NCI-H2107 (cell line): ENCODE measurements around the gene KIF7.

Source experiments
- DNase-seq: peaks from one replicate; lab custom pipeline; 2025; lab: John Stamatoyannopoulos, UW

The KIF7 gene

DNA sequence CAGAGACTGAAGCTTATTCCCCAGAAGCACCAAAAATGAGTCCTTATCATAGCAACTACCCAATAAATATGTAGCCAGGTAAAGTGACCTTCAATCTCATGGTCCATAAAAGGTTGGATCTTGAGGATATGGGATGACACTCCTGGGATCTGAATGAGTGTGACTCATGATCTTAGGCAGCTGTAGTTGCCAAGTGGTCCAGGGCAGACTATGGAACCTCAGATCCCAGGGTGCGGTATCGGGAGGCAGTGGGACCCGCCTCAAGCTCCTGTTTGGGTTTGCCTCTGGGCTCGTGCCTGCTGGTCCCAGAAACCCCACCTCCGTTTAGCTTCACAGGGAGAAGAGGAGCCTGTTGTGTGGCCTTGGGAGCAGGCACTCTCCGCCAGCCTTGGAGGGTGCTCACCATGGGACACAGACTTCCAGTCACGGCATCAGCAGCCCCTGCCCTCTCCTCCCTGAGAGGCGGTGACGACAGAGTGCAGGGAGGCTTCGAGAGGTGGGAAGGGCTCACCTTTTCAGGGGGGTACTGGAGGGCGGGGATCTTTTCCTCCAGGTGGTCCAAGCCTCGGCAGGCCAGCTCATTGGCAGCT lies 15.8 kb upstream of the KIF7 start:
- DNase-seq: no peak

DNA sequence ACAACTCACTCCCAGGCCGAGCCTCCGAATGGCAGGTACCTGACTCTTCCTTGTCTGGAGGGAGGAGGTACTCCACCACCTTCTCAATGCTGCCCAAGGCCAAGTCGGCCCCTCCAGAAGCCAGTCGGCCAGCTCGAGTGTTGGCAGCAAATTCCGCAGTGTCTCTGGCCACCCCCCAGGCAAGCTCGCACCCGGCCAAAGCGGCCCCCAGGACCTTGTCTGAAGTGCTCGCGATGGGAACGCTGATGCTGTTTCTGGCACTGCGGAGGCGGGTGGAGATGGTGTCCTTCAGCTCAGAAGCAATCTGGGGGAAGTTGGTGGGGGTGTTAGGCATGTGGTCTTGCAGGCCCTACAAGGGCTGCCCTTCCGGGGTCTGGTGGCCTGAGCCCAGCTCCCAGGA lies 14.7 kb upstream of the KIF7 start:
- no peak for DNase-seq

DNA sequence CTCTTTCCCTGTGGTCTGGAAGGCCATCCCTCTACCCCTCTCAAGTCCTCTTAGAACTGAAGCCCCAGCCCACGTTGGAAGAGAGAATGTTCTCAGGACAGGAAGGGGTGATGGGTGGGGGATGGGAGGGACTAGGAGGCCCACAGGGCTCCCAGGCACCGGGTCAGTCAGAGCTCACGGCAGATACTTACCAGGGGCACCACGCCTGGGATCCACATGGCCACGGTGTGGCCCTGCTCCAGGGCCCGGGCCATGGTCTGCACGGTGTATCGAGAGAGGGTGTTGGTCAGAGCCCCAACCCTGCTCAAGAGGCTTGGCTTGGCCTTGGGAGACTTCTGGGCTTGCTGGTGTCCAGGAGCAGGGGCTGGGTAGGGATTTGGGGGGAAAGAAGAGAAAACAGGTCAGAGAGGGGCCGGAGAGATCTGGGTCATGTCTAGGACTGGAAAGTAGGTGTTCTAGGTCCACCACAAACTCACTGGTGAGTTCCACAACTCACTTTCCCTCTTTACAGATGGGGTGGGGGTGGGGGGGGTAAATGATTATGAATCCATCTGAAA lies 14.1 kb upstream of the KIF7 start:
- no peak for DNase-seq

- no peak for DNase-seq
Measured at GRCh38 chr15:89668171-89668570, 12.9 kb upstream of the KIF7 start.

DNA sequence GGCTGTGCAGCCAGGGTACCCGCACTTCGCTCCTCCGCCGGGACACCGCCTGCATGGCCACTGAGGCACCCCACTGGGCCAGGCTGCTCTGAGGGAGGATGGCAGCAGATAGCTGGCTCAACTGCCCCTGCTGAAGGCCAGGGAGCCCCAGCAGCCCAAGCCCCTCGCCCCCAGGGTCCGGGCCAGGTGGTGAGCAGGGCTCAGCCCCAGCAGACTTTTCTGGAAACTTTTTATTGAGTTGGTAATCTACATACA lies 12.4 kb upstream of the KIF7 start:
- no peak for DNase-seq

DNA sequence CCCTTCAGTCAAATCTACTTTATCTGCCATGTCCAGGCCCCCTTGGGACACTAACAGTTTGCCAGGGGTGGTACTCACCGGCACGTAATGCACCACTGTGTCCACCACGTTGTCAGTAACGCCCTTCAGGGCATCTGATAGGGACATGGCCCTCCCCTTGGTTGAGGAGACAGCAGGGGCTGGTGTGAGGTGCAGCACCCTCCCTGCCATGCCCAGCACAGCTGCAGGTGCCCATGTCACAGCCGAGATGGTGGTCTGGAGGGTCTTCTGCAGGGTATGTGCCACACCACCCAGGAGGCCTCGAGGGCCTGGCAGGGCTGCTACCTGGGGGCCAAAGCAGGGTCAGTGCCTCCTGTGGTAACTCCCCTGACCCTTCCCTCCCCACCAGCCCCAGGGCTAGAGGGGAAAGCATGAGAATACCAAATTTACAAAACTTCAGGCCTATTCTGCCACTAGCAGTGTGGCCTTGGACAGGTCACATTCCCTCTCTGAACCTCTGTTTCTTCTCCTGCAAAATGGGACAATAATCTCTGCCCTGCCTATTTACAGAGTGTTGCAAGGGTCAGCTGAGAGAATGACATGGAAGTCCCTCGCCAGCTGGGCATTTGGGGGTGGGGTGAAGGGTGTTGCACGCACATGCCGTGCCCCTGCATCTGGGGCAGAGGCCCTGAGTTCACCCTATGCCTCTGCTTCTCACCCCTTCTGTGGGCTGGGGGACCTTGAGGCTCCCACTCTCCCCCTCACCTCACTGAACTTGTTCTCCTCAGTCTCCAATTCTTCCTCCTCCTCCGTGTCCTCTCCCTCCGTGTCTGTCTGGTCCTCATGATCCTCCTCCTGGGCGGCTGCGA lies 11.8 kb upstream of the KIF7 start:
- no peak for DNase-seq

- no peak for DNase-seq
Measured at GRCh38 chr15:89666184-89666857, 11.1 kb upstream of the KIF7 start.

DNA sequence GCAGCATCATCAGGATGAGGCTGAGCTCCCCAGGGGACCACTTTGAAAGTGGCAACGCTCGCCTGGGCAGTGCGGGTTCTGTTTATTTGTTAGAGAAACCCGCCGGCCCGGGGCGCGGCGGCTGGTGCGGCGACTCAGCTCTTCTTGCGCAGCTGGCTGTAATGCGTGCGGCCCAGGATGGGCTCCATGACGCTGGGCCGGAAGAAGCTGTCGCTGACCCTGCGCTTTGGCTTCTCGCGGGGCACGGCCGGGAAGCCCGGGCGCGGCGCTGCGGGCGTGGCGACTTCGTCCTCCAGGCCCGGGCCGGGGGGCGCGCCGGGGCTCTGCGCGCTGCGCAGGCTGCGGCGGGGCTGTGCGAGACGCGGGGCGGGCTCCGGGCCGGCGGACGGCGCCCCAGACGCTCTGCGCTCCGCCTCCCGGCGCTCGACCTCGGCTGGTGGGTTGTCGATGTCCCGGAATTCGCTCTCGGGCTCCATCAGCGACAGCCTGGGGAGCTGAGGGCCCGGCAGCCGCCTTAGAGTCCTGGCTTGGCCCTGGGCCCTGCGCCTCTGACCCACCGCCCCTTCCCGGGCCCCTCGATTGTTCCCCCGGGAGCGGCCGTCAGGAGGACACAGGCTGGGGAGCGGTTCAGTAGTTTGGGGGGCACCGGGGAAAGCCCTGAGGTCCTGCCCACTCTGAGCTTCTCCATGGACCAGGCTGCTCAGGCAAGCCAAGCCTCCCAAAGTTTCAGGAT lies 10.3 kb upstream of the KIF7 start:
- DNase-seq: no peak

DNA sequence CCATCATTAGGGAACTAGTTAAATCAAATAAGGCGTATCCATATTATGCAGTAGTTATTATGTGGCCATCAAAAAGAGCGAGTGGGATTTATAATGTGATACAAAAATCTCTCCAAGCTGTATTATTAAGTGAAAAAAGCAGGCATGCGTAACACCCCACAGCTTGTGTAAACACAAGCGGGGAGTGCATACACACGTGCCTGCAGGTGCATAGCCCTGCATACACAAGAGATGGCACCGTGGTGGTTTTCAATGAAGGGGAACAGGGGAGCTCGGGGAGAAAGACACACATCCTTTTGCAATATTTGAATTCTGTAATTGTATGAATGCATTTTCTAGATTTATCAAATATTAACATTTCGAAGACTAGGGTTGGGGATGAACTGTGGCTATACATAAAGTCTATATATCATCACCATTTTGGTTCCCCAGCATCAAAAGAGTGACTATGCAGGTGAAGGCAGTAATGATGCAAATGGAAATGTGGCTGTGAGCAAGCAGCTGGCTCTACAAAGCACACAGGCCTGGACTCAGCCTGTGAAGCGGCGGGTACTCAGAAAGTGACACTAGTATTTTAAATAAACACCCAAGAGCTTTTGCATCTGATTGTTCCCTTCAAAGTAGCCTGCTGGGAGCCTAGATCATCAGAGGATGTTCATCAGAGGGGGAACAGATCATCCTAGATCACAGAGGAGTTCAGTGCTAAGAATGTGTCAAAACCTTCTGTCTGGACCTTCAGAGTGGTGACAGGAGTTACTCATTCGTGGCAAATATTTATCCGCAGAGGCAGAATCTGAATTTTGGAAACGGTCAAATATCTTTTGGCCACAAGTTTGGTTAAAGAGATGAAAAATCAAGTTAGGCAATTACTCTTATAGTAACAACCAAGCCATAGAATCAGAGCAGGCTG lies 9.4 kb upstream of the KIF7 start:
- DNase-seq: no peak

GRCh38 chr15:89662893-89663626 lies 7.8 kb upstream of the KIF7 start:
- DNase-seq: no peak

- no peak for DNase-seq
Measured at GRCh38 chr15:89660556-89660955, 5.3 kb upstream of the KIF7 start.

DNA sequence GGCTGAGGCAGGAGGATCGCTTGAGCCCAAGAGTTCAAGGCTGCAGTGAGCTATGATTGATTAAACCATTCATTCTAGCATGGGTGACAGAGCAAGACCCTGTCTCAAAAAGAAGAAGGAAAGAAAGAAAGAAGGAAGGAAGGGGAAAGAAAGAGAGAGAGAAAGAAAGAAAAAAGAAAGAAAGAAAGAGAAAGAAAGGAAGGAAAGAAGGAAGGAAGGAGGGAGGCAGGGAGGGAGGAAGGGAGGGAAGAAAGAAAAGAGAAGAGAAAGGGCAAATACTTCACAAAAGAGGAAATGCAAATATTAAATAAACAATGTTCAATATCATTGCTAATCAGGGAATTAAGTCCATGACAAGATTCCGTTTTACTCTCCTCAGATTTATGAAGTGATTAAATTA lies 4.0 kb upstream of the KIF7 start:
- no peak for DNase-seq

GRCh38 chr15:89657686-89658200 lies 2.5 kb upstream of the KIF7 start:
- DNase-seq: no peak

DNA sequence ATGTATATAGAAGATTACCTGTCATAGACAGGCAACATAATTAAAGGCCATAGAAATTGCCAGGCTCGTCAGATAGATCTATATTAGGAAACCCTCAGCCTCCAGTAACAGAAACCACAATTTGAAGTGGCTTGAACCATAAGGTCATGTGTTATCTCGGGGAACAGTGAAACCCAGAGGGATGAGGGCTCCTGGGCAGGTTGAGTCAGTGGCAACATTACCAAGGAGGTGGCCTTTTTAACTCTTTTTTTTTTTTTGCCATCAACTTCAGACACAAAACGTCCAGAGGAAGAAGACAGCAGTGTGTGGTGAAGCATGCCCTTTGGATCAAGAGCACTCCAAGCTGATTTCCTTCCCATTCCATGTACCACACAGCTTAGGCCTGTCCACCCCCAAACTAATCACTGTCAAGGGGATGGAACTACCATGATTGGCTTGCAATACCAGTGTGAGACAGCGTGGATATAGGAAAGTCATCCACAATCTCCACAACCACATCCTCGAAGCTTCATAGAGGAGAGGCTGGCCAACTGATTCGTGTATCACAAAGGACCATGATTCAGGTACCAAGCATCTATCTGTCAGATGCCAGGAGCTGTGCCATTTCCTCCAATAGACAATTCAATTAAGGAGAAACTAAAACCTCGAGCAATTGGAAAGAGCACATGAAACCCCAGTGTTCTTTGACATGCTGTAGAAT lies 999 bp upstream of the KIF7 start:
- DNase-seq: no peak

DNA sequence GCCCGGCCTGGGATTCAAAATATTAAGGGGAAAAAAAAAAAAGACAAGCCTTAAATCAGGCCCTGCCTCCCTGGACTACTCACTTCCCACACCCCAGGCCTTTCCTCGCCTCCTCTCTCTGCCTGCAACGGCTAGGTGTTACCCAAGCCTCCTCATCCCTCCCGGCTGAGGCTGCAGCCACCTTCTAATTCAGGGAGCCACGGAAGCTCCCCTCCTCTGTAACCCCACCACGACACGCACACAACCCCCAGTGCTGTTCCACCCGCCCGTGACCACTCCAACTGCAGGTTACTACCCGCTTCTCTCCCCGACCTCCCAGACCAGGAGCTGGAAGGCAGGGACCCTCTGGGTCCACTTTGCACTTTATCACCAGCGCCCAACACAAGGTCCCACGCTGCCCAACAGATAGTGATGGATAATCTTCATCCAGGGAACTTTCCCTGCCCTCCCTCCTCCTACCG lies 936 bp downstream of the KIF7 start:
- no peak for DNase-seq

DNA sequence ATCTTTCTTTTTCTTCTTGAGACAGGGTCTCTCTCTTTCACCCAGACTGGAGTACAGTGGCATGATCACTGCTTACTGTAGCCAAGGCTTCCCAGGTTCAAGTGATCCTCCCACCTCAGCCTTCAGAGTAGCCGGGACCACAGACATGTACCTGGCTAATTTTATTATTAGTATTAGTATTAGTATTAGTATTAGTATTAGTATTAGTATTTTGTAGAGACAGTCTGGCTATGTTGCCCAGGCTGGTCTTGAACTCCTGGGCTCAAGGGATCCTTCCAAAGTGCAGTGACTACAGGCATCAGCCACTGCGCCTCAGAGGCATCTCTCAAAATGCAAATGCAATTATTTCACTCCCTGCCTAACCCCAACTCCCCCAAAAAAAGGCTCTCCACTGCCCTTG lies 1.7 kb downstream of the KIF7 start:
- no peak for DNase-seq

DNA sequence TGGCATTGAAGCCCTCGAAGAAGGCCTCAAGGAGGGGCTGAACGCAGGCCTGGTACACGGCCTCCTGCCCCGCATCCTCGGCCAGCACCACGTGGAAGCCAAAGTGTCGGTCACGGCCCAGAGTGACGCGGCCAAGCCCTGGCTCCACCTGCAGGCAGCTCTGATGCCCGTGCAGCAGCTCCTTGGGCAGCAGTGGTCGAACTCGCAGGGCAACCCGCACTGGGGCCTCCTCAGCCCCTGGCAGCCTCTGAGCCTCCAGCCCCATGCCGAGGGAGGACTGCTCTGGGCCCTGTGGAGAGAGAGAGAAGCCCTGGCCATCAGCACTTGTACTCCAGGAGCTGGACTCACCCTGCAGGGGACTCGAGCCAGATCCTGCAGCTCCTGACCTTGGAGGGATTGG lies 2.6 kb downstream of the KIF7 start:
- no peak for DNase-seq

DNA sequence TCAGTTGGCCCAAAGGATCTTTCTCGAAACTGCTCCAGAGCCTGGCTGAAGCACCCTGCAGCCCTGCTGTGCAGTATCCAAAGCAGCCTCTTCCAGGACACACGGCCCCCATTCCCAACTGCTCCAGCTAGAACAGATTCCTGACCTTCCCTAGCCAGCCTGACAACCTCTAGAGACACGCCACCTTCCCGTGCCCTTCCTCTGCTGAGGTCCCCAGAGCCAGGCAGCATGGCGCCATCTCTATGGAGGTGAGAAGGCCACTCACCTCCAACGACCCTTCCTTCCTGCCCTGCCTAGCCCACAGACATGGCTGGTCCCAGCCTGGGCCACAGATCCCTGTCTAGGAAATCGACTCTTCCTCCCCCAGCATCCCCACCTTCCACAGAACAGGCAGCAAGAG lies 3.1 kb downstream of the KIF7 start:
- no peak for DNase-seq

- DNase-seq: no peak
Measured at GRCh38 chr15:89649716-89650115, 5.6 kb downstream of the KIF7 start.
